Stomach smooth muscle (tissue), 2 donors: ENCODE results near the gene CDC42EP5.

Experiments used
- H3K27ac ChIP-seq: one replicate; pipeline ENCODE4 v1.7.0; 2013; ENCODE audit warnings: mild to moderate bottlenecking, low read length, inconsistent platforms
- H3K27me3 ChIP-seq, 2 donors: one replicate each; pipeline ENCODE4 v1.7.0; 2013; ENCODE audit warnings: low read length in 2 of 2; ENCODE audit not compliant: insufficient read depth in 2 of 2, control insufficient read depth in 1 of 2
- H3K36me3 ChIP-seq, 2 donors: one replicate each; pipeline ENCODE4 v1.7.0; 2013; ENCODE audit warnings: low read length in 2 of 2; ENCODE audit not compliant: control insufficient read depth in 2 of 2, insufficient read depth in 2 of 2
- H3K4me1 ChIP-seq: one replicate; pipeline ENCODE4 v1.7.0; 2013; ENCODE audit warnings: low read length; ENCODE audit not compliant: control insufficient read depth, insufficient read depth
- H3K4me3 ChIP-seq, 2 donors: one replicate each; pipeline ENCODE4 v1.7.0; 2013; ENCODE audit warnings: low read length in 2 of 2
- H3K9ac ChIP-seq, 2 donors: one replicate each; pipeline ENCODE4 v1.7.0; 2013; ENCODE audit warnings: low read length in 2 of 2, mild to moderate bottlenecking in 1 of 2
- H3K9me3 ChIP-seq, 2 donors: one replicate each; pipeline ENCODE4 v1.7.0; 2013; ENCODE audit warnings: low read length in 2 of 2; ENCODE audit not compliant: control insufficient read depth in 2 of 2
- donor health status: healthy.
- donor health status: Pancreatic carcinoma.

The CDC42EP5 gene

DNA sequence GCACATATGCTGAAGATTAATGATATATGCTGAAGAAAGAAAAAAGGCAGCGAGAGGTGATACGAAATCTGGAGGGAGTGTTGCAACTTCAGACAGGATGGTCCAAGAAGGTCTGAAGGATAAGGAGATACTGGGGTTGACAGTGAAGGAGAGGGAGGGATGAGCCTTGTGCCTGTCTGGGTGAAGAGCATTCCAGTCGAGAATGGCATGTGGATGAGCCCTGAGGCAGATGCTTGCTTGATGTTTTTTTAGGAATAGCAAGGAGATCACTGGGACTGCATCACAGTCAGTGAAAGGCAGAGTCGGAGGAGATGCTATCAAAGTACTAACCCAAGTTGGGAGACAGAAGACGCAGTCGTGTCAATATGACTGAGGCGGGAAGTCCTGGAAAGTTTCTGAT lies 16.2 kb upstream of the CDC42EP5 start:
- H3K9ac ChIP-seq, result no peak overlapping the region
- no peaks in the 10 kb centered on the region for H3K9me3 ChIP-seq
- no peaks in the 10 kb centered on the region for H3K36me3 ChIP-seq
- H3K4me3 ChIP-seq, result no peak overlapping the region
- no peak overlapping the region for H3K27ac ChIP-seq
- H3K27me3 ChIP-seq, result peaks cover 4 to 8% of the 10 kb centered on the region in 2 donors
- H3K4me1 ChIP-seq, result no peaks in the 10 kb centered on the region

- H3K4me3 ChIP-seq, result no peak overlapping the region
- H3K36me3 ChIP-seq, result no peaks in the 10 kb centered on the region
- no peaks in the 10 kb centered on the region for H3K4me1 ChIP-seq
- H3K27me3 ChIP-seq, result peaks cover 0 to 3% of the 10 kb centered on the region in 2 donors
- no peaks in the 10 kb centered on the region for H3K9me3 ChIP-seq
- no peak overlapping the region for H3K9ac ChIP-seq
- no peak overlapping the region for H3K27ac ChIP-seq
Observed at GRCh38 chr19:54485851-54486250, 12.8 kb upstream of the CDC42EP5 start.

DNA sequence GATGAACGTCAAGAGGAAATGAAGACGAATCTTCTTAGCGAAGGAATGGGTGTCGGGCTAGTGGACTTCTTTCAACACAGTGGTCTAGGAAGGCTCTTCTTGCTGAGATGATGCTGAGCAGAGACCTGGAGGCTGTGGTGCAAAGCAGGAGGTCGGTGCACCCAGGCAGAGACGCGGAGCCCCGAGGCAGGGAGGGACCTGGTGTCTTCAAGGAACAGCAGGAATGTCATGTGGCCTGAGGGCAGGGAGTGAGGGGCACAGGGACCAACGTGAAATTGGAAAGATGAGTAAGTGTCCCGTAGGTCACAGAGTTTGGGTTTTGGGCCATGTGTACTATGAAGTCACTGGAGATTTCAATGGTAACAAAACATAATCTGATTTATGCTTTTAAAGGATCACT lies 11.4 kb upstream of the CDC42EP5 start:
- peaks cover 0 to 2% of the 10 kb centered on the region in 2 donors for H3K27me3 ChIP-seq

DNA sequence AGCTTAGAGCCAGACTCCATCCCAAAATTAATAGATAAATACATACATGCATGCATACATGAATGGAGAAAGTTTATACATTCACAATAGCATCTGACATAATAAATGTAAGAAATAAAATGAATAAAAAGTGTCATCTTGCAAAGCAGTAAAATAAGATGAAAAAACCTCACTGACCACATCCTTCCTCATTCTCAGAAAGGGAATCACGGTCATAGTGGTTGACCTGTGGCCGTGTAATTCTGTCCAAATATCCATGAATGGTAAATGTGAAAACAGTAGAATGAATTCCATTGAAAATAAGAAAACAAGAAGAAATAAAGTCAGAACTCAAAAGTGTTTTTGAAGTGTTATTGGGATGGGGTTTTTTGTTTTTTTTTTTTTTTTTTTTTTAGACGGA lies 9.8 kb upstream of the CDC42EP5 start:
- no peaks in the 10 kb centered on the region for H3K9me3 ChIP-seq
- no peaks in the 10 kb centered on the region for H3K36me3 ChIP-seq
- no peak overlapping the region for H3K9ac ChIP-seq
- peaks cover 3% of the 10 kb centered on the region for H3K4me1 ChIP-seq
- H3K27ac ChIP-seq, result no peak overlapping the region
- peaks cover 3 to 6% of the 10 kb centered on the region in 2 donors for H3K27me3 ChIP-seq
- no peak overlapping the region for H3K4me3 ChIP-seq

More for the DNA sequence above, 11.4 kb upstream of the CDC42EP5 start:
- H3K4me3 ChIP-seq, result no peak overlapping the region
- H3K9me3 ChIP-seq, result no peaks in the 10 kb centered on the region
- H3K27ac ChIP-seq, result no peak overlapping the region
- H3K4me1 ChIP-seq, result no peaks in the 10 kb centered on the region
- H3K9ac ChIP-seq, result no peak overlapping the region
- no peaks in the 10 kb centered on the region for H3K36me3 ChIP-seq

DNA sequence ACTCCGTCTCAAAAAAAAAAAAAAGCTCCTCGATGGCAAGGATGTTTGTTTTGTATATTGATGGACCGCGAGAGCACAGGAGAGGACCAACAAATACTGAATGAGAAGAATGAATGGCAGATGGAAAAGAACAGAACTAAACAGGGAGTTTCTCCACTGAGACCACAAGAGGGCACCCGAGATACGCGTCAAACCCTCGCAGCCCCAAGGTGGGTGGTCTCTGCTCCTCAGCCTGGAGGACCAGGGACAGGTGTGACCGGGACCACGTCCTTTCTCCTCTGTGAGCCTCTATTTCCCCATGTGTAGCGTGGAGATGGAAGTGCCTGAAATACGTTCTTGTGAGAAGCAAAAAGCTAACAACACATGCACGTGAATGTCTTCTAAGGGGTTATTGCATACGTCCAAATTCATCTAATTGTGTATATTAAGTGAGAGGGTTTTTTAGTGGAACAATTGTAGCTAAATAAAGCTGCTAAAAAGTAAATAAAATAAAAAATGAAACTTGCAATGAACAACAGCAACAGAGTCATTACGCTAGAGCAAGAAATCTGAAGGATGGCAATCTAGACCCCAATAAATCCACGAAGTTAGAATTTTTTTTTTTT lies 8.3 kb upstream of the CDC42EP5 start:
- no peaks in the 10 kb centered on the region for H3K36me3 ChIP-seq
- H3K4me1 ChIP-seq, result peaks cover 3% of the 10 kb centered on the region
- H3K9me3 ChIP-seq, result no peaks in the 10 kb centered on the region
- H3K27ac ChIP-seq, result no peak overlapping the region
- no peak overlapping the region for H3K4me3 ChIP-seq
- peaks cover 6 to 7% of the 10 kb centered on the region in 2 donors for H3K27me3 ChIP-seq
- H3K9ac ChIP-seq, result no peak overlapping the region

- peaks cover 6 to 7% of the 10 kb centered on the region in 2 donors for H3K27me3 ChIP-seq
- no peak overlapping the region for H3K27ac ChIP-seq
- H3K4me3 ChIP-seq, result no peak overlapping the region
- H3K9ac ChIP-seq, result no peak overlapping the region
- no peaks in the 10 kb centered on the region for H3K36me3 ChIP-seq
- H3K9me3 ChIP-seq, result no peaks in the 10 kb centered on the region
- peaks cover 3% of the 10 kb centered on the region for H3K4me1 ChIP-seq
Observed at GRCh38 chr19:54480051-54480450, 7.0 kb upstream of the CDC42EP5 start.

GRCh38 chr19:54478677-54479266 lies 5.7 kb upstream of the CDC42EP5 start:
- Histone ChIP-seq H3K36me3 (no peaks in the 10 kb centered on the region), H3K9me3 (no peaks in the 10 kb centered on the region), H3K27me3 (peaks cover 12% of the 10 kb centered on the region in 2 donors), H3K4me1 (peaks cover 4% of the 10 kb centered on the region), H3K9ac (no peak overlapping the region), H3K27ac (no peak overlapping the region), H3K4me3 (no peak overlapping the region)

DNA sequence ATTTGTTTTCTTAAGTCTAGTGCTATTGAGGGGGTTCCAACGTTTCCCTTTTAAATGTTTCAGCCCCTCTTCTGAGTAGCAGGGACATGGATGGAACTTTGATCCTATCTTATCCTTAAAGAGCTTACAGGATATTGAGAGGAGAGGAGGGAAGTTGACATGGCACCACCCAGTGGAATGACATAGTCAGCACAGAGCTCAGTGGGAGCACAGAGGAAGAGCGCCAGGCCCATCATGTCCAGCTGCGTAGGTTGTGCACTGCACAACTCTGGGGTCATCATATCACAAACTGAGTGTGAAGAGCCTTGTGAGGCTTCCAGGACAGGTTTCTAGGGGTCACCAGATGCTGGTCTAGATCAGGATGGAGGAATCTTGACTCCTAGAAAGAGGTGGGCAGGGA lies 4.6 kb upstream of the CDC42EP5 start:
- no peaks in the 10 kb centered on the region for H3K9me3 ChIP-seq

GRCh38 chr19:54475706-54476105 lies 2.6 kb upstream of the CDC42EP5 start:
- no peak overlapping the region for H3K4me3 ChIP-seq
- no peaks in the 10 kb centered on the region for H3K9me3 ChIP-seq
- H3K36me3 ChIP-seq, result no peaks in the 10 kb centered on the region
- no peak overlapping the region for H3K27ac ChIP-seq
- no peak overlapping the region for H3K9ac ChIP-seq
- H3K27me3 ChIP-seq, result peaks cover 21 to 26% of the 10 kb centered on the region in 2 donors
- H3K4me1 ChIP-seq, result peaks cover 10% of the 10 kb centered on the region

More for the DNA sequence above, 4.6 kb upstream of the CDC42EP5 start:
- H3K9ac ChIP-seq, result no peak overlapping the region
- H3K4me1 ChIP-seq, result peaks cover 5% of the 10 kb centered on the region
- H3K27me3 ChIP-seq, result peaks cover 16% of the 10 kb centered on the region in 2 donors
- H3K27ac ChIP-seq, result no peak overlapping the region
- no peak overlapping the region for H3K4me3 ChIP-seq
- no peaks in the 10 kb centered on the region for H3K36me3 ChIP-seq

DNA sequence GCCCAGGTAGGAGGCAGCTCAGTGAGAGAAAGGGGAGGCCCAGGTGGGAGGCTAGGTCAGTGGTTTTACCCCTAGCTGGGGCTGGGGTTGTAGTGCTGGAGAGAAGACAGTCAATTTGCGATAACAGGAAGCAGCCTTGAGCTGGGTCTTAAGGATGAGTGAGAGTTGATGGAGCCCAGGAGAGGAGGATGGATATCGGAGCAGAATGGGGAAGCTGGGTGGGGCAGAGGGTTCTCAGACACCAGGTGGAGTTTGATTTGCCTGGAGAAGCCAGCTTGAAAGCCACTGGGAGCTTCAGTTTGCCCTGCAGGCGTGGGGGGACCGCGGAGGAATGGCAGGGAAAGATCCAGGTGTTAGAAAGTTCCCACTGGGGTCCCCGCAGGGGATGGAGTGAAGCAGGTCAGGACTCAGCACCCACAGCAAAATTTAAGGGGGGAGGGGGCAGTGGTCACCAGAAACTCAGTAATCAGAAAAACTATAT lies 836 bp upstream of the CDC42EP5 start:
- peaks cover 28 to 32% of the 10 kb centered on the region in 2 donors for H3K27me3 ChIP-seq
- no peaks in the 10 kb centered on the region for H3K9me3 ChIP-seq
- peaks cover 11% of the 10 kb centered on the region for H3K4me1 ChIP-seq
- no peaks in the 10 kb centered on the region for H3K36me3 ChIP-seq
- peak overlapping the region; percentile 18 for H3K27ac ChIP-seq
- no peak overlapping the region for H3K9ac ChIP-seq
- peak overlapping the region; percentile 35 to 64 for H3K4me3 ChIP-seq
